Osteocyte (in vitro differentiated cells): ENCODE data around the gene COPE. TPM values are rescaled to one million over a fixed set of nuclear protein-coding genes. Genes with fewer than 3 reads are reported as not detected.
A peak's percentile ranks its signal among the peaks of the same experiment; 100 is the strongest.

Experiments used
- DNase-seq: peaks from one replicate; pipeline ENCODE4 v3.0.0; 2021; ENCODE audit warnings: mixed read lengths; ENCODE audit not compliant: unreplicated experiment; ENCODE audit errors: extremely low spot score
- H3K27ac Mint-ChIP-seq: one replicate; pipeline ENCODE4 v1.8.0; 2021; ENCODE audit warnings: mild to moderate bottlenecking, mixed read lengths; ENCODE audit not compliant: unreplicated experiment
- H3K27me3 Mint-ChIP-seq: one replicate; pipeline ENCODE4 v1.8.0; 2021; ENCODE audit warnings: mixed read lengths; ENCODE audit not compliant: unreplicated experiment
- H3K36me3 Mint-ChIP-seq: one replicate; pipeline ENCODE4 v1.8.0; 2021; ENCODE audit warnings: mixed read lengths; ENCODE audit not compliant: unreplicated experiment
- H3K4me1 Mint-ChIP-seq: one replicate; pipeline ENCODE4 v1.8.0; 2021; ENCODE audit warnings: mixed read lengths; ENCODE audit not compliant: unreplicated experiment
- H3K4me3 Mint-ChIP-seq: one replicate; pipeline ENCODE4 v1.8.0; 2021; ENCODE audit warnings: mild to moderate bottlenecking, moderate library complexity, mixed read lengths; ENCODE audit not compliant: unreplicated experiment
- H3K9me3 Mint-ChIP-seq: one replicate; pipeline ENCODE4 v1.8.0; 2021; ENCODE audit warnings: mixed read lengths; ENCODE audit not compliant: unreplicated experiment
- total RNA-seq: library from RNA; stranded (reverse); gene quantifications from 2 replicates; pipeline ENCODE4 v1.2.1, GENCODE V29; 2021
- TF ChIP-seq, protein P1 (sequence below): fragments of 200-600 bp; sonication (generic); IDR thresholded peaks from 2 replicates; pipeline ENCODE4 v1.5.0; 2021; ENCODE audit warnings: antibody characterized with exemption, mild to moderate bottlenecking, moderate library complexity

COPE gene
- total RNA-seq, 1 donor from 2014 or later = 175 TPM

DNA sequence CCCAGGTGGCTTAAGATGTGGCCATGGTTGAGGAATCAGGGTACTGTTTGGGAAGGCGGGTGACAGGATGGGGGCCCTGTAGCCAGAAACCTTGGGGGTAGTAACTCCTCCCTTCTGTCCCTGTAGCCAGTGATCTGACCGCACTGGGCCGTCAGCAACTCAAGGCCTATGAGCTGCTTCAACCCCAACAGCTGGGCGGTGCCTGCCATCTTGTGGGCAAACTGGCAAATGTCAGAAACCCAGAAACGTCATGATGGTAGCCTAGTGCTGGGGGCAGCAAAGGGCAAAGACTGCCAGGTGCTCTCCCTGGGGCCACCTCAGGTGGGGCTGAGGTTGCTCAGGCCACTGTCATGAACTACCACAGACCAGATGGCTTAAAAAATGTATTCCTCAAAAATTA lies 3.5 kb downstream of the COPE start:
- H3K4me3 Mint-ChIP-seq = no peak overlapping the region
- H3K4me1 Mint-ChIP-seq = peaks cover 30% of the 10 kb centered on the region
- no peak for DNase-seq
- peaks cover 6% of the 10 kb centered on the region for H3K36me3 Mint-ChIP-seq
- TF ChIP-seq, protein P1, sequence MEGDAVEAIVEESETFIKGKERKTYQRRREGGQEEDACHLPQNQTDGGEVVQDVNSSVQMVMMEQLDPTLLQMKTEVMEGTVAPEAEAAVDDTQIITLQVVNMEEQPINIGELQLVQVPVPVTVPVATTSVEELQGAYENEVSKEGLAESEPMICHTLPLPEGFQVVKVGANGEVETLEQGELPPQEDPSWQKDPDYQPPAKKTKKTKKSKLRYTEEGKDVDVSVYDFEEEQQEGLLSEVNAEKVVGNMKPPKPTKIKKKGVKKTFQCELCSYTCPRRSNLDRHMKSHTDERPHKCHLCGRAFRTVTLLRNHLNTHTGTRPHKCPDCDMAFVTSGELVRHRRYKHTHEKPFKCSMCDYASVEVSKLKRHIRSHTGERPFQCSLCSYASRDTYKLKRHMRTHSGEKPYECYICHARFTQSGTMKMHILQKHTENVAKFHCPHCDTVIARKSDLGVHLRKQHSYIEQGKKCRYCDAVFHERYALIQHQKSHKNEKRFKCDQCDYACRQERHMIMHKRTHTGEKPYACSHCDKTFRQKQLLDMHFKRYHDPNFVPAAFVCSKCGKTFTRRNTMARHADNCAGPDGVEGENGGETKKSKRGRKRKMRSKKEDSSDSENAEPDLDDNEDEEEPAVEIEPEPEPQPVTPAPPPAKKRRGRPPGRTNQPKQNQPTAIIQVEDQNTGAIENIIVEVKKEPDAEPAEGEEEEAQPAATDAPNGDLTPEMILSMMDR = peak; percentile 31
- no peaks in the 10 kb centered on the region for H3K9me3 Mint-ChIP-seq
- no peaks in the 10 kb centered on the region for H3K27me3 Mint-ChIP-seq
- no peak overlapping the region for H3K27ac Mint-ChIP-seq

GRCh38 chr19:18913466-18913865 lies 5.7 kb downstream of the COPE start:
- TF ChIP-seq, protein P1 = no peak
- Mint-ChIP-seq H3K9me3 (no peaks in the 10 kb centered on the region), H3K4me1 (peaks cover 14% of the 10 kb centered on the region), H3K36me3 (peaks cover 10% of the 10 kb centered on the region), H3K27me3 (no peaks in the 10 kb centered on the region), H3K4me3 (no peak overlapping the region), H3K27ac (no peak overlapping the region)
- DNase-seq = no peak

- H3K27me3 Mint-ChIP-seq = no peaks in the 10 kb centered on the region
- H3K4me3 Mint-ChIP-seq = no peak overlapping the region
- H3K4me1 Mint-ChIP-seq = peaks cover 8% of the 10 kb centered on the region
- no peaks in the 10 kb centered on the region for H3K9me3 Mint-ChIP-seq
- TF ChIP-seq, protein P1 = no peak
- H3K27ac Mint-ChIP-seq = no peak overlapping the region
- peaks cover 10% of the 10 kb centered on the region for H3K36me3 Mint-ChIP-seq
- no peak for DNase-seq
Measured at GRCh38 chr19:18912933-18913332, 6.3 kb downstream of the COPE start.

DNA sequence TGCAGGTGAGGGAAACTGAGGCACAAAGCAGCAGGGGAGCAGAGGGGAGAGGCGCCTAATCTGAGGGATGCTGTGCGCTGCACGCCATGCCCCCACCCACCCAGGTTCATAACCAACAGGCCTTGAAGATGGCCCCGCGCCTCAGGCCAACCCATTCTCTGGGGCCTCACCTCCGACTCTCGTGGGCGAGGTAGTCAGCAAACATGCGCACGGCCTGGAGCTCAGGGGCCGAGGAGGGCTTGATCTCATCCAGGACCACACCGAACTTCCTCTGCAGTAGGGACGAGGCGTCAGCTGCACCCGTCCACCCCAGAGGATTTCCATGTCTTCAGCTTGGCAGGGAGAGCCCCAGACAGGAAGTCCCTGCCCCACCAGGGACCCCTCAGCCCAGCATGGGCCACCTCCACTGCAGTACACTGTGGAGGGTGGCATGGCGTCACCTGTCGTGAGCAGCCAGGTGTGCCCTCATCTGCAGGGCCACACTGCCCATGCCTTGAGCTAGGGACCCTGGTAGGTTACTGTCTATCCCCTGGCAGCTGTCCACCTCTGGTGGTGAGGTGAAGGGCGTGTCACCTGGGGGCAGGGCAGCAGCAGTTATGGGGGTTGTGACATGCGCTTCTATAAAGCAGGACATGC lies 8.3 kb downstream of the COPE start:
- Mint-ChIP-seq H3K27ac (no peak overlapping the region), H3K27me3 (no peaks in the 10 kb centered on the region), H3K9me3 (no peaks in the 10 kb centered on the region), H3K4me1 (peaks cover 2% of the 10 kb centered on the region), H3K4me3 (no peak overlapping the region), H3K36me3 (peaks cover 10% of the 10 kb centered on the region)
- TF ChIP-seq, protein P1 = no peak
- DNase-seq = no peak

DNA sequence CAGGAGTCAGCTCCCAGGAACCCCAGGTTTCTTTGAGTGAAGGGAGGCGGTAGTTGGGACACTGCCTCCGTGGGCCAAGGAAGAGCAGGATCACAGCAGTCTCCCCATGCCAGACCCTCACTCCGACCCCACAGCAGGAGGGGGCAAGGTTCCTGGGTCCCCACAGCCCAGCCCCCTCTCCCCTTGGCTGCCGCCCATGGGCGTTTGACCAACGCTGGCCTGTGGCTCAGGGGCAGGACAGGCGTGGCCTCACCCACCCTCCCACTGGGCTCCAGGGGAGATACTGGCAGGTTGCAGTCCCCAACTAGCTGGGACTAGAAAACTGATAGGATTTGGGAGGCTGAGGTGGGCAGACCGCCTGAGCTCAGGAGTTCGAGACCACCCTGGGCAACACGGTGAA lies 9.2 kb downstream of the COPE start:
- H3K4me3 Mint-ChIP-seq = no peak overlapping the region
- TF ChIP-seq, protein P1 = no peak
- peaks cover 12% of the 10 kb centered on the region for H3K36me3 Mint-ChIP-seq
- H3K27ac Mint-ChIP-seq = no peak overlapping the region
- H3K4me1 Mint-ChIP-seq = no peaks in the 10 kb centered on the region
- DNase-seq = no peak
- H3K27me3 Mint-ChIP-seq = no peaks in the 10 kb centered on the region
- H3K9me3 Mint-ChIP-seq = no peaks in the 10 kb centered on the region
